HUES48 (cell line): ENCODE measurements around the gene TFPT.
A peak's percentile ranks its signal among the peaks of the same experiment; 100 is the strongest.

Experiments
- H3K27ac ChIP-seq: one replicate; pipeline ENCODE4 v1.7.0; 2013; ENCODE audit warnings: low read depth, low read length, inconsistent platforms
- H3K27me3 ChIP-seq: 2 replicates; pipeline ENCODE4 v1.6.1; 2013; ENCODE audit warnings: mild to moderate bottlenecking, low read length; ENCODE audit not compliant: control insufficient read depth, insufficient read depth
- H3K36me3 ChIP-seq: 2 replicates; pipeline ENCODE4 v1.6.1; 2013; ENCODE audit warnings: low read length; ENCODE audit not compliant: control insufficient read depth, insufficient read depth
- H3K4me1 ChIP-seq: 2 replicates; pipeline ENCODE4 v1.6.1; 2013; ENCODE audit warnings: mild to moderate bottlenecking, low read length; ENCODE audit not compliant: control insufficient read depth, insufficient read depth
- H3K4me3 ChIP-seq: 2 replicates; pipeline ENCODE4 v1.5.1; 2013; ENCODE audit warnings: mild to moderate bottlenecking, low read depth, low read length
- H3K9ac ChIP-seq: 2 replicates; pipeline ENCODE4 v1.6.1; 2013; ENCODE audit warnings: mild to moderate bottlenecking, low read depth, low read length, moderate library complexity
- H3K9me3 ChIP-seq: 2 replicates; pipeline ENCODE4 v1.6.1; 2013; ENCODE audit warnings: low read length; ENCODE audit not compliant: control insufficient read depth, insufficient read depth

The TFPT gene

GRCh38 chr19:54133312-54133956 is 18.0 kb upstream of the TFPT start:
- no peaks in the 10 kb centered on the region for H3K27me3 ChIP-seq
- H3K4me3 ChIP-seq: no peak overlapping the region
- H3K9ac ChIP-seq: no peak overlapping the region
- H3K36me3 ChIP-seq: peaks cover 31% of the 10 kb centered on the region
- peaks cover 7% of the 10 kb centered on the region; the same call in 1 of the 2 replicates for H3K4me1 ChIP-seq
- no peak overlapping the region for H3K27ac ChIP-seq
- H3K9me3 ChIP-seq: no peaks in the 10 kb centered on the region

- H3K36me3 ChIP-seq: peaks cover 64% of the 10 kb centered on the region
- H3K4me1 ChIP-seq: no peaks in the 10 kb centered on the region
- H3K9me3 ChIP-seq: no peaks in the 10 kb centered on the region
- no peak overlapping the region for H3K27ac ChIP-seq
- H3K9ac ChIP-seq: no peak overlapping the region
- no peaks in the 10 kb centered on the region for H3K27me3 ChIP-seq
- no peak overlapping the region for H3K4me3 ChIP-seq
These were observed 14.2 kb upstream of the TFPT start for GRCh38 chr19:54129617-54129996.

GRCh38 chr19:54128796-54129616 is 13.5 kb upstream of the TFPT start:
- H3K4me3 ChIP-seq: no peak overlapping the region
- H3K36me3 ChIP-seq: peaks cover 70% of the 10 kb centered on the region

GRCh38 chr19:54128441-54128725 is 12.9 kb upstream of the TFPT start:
- Histone ChIP-seq H3K9me3 (no peaks in the 10 kb centered on the region), H3K4me3 (no peak overlapping the region)

More at GRCh38 chr19:54128796-54129616, 13.5 kb upstream of the TFPT start:
- H3K4me1 ChIP-seq: no peaks in the 10 kb centered on the region
- H3K9me3 ChIP-seq: no peaks in the 10 kb centered on the region
- no peaks in the 10 kb centered on the region for H3K27me3 ChIP-seq
- no peak overlapping the region for H3K27ac ChIP-seq
- H3K9ac ChIP-seq: no peak overlapping the region

DNA sequence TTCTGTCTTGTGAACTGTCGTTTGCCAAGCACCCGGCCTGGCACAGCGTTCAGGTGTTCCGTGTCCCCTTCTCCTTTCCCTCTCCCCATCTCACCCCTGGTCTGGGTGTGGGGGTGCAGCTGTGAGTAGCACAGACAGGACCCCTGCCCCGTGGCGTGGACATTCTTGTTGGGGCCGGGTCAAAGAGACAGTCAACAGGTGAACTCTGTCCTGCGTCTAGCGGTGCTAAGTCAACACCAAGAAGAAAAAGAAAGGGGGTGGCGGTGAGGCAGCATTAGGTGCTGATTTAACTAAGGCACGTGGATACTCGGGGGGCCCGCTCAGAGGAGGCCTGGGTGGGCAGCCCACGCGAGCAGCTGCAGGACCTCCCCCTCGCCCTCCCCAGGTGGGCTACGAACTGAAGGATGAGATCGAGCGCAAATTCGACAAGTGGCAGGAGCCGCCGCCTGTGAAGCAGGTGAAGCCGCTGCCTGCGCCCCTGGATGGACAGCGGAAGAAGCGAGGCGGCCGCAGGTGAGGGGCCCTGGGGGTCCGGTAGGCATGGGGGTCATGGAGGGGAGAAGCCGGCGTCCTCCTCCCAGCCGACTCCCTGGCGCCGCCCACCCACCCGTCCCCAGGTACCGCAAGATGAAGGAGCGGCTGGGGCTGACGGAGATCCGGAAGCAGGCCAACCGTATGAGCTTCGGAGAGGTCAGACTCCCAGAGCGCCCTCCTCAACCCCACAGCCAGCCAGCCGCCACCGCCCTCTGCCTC is 12.4 kb upstream of the TFPT start:
- Histone ChIP-seq H3K4me3 (no peak overlapping the region), H3K9me3 (no peaks in the 10 kb centered on the region), H3K36me3 (peaks cover 81% of the 10 kb centered on the region), H3K27me3 (no peaks in the 10 kb centered on the region), H3K4me1 (no peaks in the 10 kb centered on the region), H3K9ac (no peak overlapping the region), H3K27ac (no peak overlapping the region)

More at GRCh38 chr19:54128441-54128725, 12.9 kb upstream of the TFPT start:
- Histone ChIP-seq H3K36me3 (peaks cover 76% of the 10 kb centered on the region), H3K27me3 (no peaks in the 10 kb centered on the region), H3K9ac (no peak overlapping the region), H3K27ac (no peak overlapping the region), H3K4me1 (no peaks in the 10 kb centered on the region)

GRCh38 chr19:54125713-54126112 is 10.3 kb upstream of the TFPT start:
- peaks cover 86% of the 10 kb centered on the region for H3K36me3 ChIP-seq
- H3K9ac ChIP-seq: no peak overlapping the region
- H3K4me1 ChIP-seq: no peaks in the 10 kb centered on the region
- H3K27ac ChIP-seq: no peak overlapping the region
- no peaks in the 10 kb centered on the region for H3K27me3 ChIP-seq
- H3K4me3 ChIP-seq: no peak overlapping the region
- H3K9me3 ChIP-seq: no peaks in the 10 kb centered on the region

DNA sequence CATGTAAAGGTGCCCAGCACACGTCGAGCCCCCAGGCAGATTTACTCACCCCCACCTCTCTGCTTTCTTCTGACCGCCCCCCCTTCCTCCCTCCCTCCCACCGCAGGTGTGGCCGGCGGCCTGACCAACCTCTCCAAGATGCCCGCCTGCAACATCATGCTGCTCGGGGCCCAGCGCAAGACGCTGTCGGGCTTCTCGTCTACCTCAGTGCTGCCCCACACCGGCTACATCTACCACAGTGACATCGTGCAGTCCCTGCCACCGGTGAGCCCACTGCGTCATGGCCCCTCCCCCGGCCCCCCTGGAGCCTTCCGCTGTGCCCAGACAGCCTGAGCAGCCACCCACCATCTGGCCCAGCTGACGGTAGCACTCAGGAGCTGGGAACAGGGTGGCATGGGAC is 8.9 kb upstream of the TFPT start:
- Histone ChIP-seq H3K27ac (no peak overlapping the region), H3K4me3 (no peak overlapping the region), H3K36me3 (peaks cover 91% of the 10 kb centered on the region), H3K9me3 (no peaks in the 10 kb centered on the region), H3K4me1 (no peaks in the 10 kb centered on the region), H3K9ac (no peak overlapping the region), H3K27me3 (no peaks in the 10 kb centered on the region)

- Histone ChIP-seq H3K4me3 (no peak overlapping the region), H3K9ac (no peak overlapping the region), H3K9me3 (no peaks in the 10 kb centered on the region), H3K27ac (no peak overlapping the region), H3K4me1 (no peaks in the 10 kb centered on the region), H3K27me3 (no peaks in the 10 kb centered on the region), H3K36me3 (peaks cover 88% of the 10 kb centered on the region)
These were observed 8.2 kb upstream of the TFPT start for GRCh38 chr19:54123682-54124081.

- Histone ChIP-seq H3K4me3 (no peak overlapping the region), H3K4me1 (no peaks in the 10 kb centered on the region), H3K27ac (no peak overlapping the region), H3K9ac (no peak overlapping the region), H3K36me3 (peaks cover 77% of the 10 kb centered on the region), H3K9me3 (no peaks in the 10 kb centered on the region), H3K27me3 (no peaks in the 10 kb centered on the region)
These were observed 5.8 kb upstream of the TFPT start for GRCh38 chr19:54121259-54121658.

DNA sequence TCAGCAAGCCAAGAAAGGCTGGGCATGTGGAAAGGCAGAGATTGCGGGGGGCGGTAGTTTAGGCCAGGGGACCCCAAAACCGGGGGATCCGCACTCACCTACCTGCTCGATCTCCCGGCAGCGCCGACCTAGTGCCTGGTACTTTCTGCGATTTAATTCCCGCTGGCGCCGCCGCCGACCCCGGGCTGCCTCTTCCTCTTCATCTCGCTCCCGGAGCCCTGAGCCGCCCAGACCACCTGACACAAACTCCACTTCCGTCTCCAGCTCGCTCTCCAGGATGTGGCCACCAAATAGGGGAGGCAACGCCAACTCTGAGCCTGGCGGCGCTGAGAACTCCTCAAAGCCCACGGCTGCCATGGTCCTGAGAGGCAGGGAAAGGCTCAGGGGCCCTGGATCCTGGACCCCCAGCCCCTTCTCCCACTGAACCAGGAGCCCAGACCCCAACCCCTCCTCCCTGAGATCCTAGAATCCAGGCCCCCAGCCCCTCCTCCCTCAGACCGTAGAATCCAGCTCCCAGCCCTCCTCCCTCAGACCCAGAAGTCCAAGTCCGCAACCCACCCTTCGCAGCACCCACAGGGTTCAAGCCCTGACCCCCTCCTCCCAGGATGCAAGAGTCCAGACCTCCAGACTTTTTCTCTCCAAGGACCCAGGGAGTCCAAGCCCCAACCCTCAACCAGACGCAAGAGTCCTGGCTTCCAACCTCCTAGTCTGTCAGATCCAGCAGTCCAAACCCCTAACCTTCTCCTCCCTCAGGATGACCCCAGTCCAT is 933 bp downstream of the TFPT start:
- Histone ChIP-seq H3K9ac (peak overlapping the region; percentile 90; the same call in 1 of the 2 replicates), H3K4me3 (peak overlapping the region; percentile 87), H3K4me1 (no peaks in the 10 kb centered on the region), H3K27me3 (no peaks in the 10 kb centered on the region), H3K9me3 (no peaks in the 10 kb centered on the region), H3K36me3 (peaks cover 44% of the 10 kb centered on the region), H3K27ac (no peak overlapping the region)
